ENCODE measurements around the gene ADARB2. TPM values are rescaled to one million over a fixed set of nuclear protein-coding genes. Genes with fewer than 3 reads are reported as not detected.

Gene ADARB2
- total RNA-seq, 1 donor from 2014 or later: 0.11 TPM

- Histone ChIP-seq H3K27ac (replicated peaks) (no peak overlapping the region), H3K4me3 (no peak overlapping the region), H3K9me3 (replicated peaks) (no peaks in the 10 kb centered on the region), H3K4me1 (no peaks in the 10 kb centered on the region), H3K27me3 (ENCODE audit: low read depth) (no peaks in the 10 kb centered on the region), H3K36me3 (no peaks in the 10 kb centered on the region)
- intact Hi-C loops (cut with micrococcal nuclease): no loop called here
- no peak for TF ChIP-seq CTCF (IDR thresholded peaks at IDR 0.05; ENCODE audit: borderline replicate concordance)
- no peak for DNase-seq
Measured at GRCh38 chr10:1544209-1544673, 193.1 kb downstream of the ADARB2 start.

GRCh38 chr10:1543596-1543995, 193.7 kb downstream of the ADARB2 start:
- no peak overlapping the region for H3K4me3 ChIP-seq
- no peak for DNase-seq
- no peaks in the 10 kb centered on the region for H3K27me3 ChIP-seq (ENCODE audit: low read depth)
- H3K9me3 ChIP-seq (replicated peaks): no peaks in the 10 kb centered on the region
- no peaks in the 10 kb centered on the region for H3K36me3 ChIP-seq
- intact Hi-C loops (cut with micrococcal nuclease): no loop called here
- no peak for TF ChIP-seq CTCF (IDR thresholded peaks at IDR 0.05; ENCODE audit: borderline replicate concordance)
- no peaks in the 10 kb centered on the region for H3K4me1 ChIP-seq
- no peak overlapping the region for H3K27ac ChIP-seq (replicated peaks)

GRCh38 chr10:1542941-1543340, 194.4 kb downstream of the ADARB2 start:
- no peaks in the 10 kb centered on the region for H3K9me3 ChIP-seq (replicated peaks)
- no peak overlapping the region for H3K4me3 ChIP-seq
- TF ChIP-seq CTCF (IDR thresholded peaks at IDR 0.05; ENCODE audit: borderline replicate concordance): no peak
- H3K27me3 ChIP-seq (ENCODE audit: low read depth): peaks cover 4% of the 10 kb centered on the region
- intact Hi-C loops (cut with micrococcal nuclease): no loop called here
- H3K4me1 ChIP-seq: no peaks in the 10 kb centered on the region
- no peaks in the 10 kb centered on the region for H3K36me3 ChIP-seq
- H3K27ac ChIP-seq (replicated peaks): no peak overlapping the region
- no peak for DNase-seq

GRCh38 chr10:1540144-1540543, 197.2 kb downstream of the ADARB2 start:
- Histone ChIP-seq H3K4me1 (no peaks in the 10 kb centered on the region), H3K27me3 (ENCODE audit: low read depth) (peaks cover 4% of the 10 kb centered on the region), H3K9me3 (replicated peaks) (no peaks in the 10 kb centered on the region), H3K27ac (replicated peaks) (no peak overlapping the region), H3K4me3 (no peak overlapping the region), H3K36me3 (no peaks in the 10 kb centered on the region)
- intact Hi-C loops (cut with micrococcal nuclease): no loop called here
- TF ChIP-seq CTCF (IDR thresholded peaks at IDR 0.05; ENCODE audit: borderline replicate concordance): no peak
- DNase-seq: no peak

GRCh38 chr10:1539216-1539615, 198.1 kb downstream of the ADARB2 start:
- Histone ChIP-seq H3K27ac (replicated peaks) (no peak overlapping the region), H3K27me3 (ENCODE audit: low read depth) (peaks cover 4% of the 10 kb centered on the region), H3K9me3 (replicated peaks) (no peaks in the 10 kb centered on the region), H3K4me3 (no peak overlapping the region), H3K4me1 (no peaks in the 10 kb centered on the region), H3K36me3 (no peaks in the 10 kb centered on the region)
- TF ChIP-seq CTCF (IDR thresholded peaks at IDR 0.05; ENCODE audit: borderline replicate concordance): no peak
- no peak for DNase-seq
- intact Hi-C loops (cut with micrococcal nuclease): no loop called here

Data from left ventricle myocardium inferior (tissue), 1 donor.